Upper lobe of right lung (tissue), 1 donor: ENCODE measurements around the gene AURKAIP1. TPM values are rescaled to one million over a fixed set of nuclear protein-coding genes. Genes with fewer than 3 reads are reported as not detected.

Source experiments
- ATAC-seq: fragments of 200-7000 bp; cut with Tn5 transposase; one replicate; pipeline ENCODE4 v1.9.1; 2020; ENCODE audit warnings: mild to moderate bottlenecking, moderate library complexity
- DNase-seq: peaks from one replicate; pipeline ENCODE4 v3.0.0-alpha.2; 2020
- H3K27ac ChIP-seq: fragments of 200-600 bp; one replicate; pipeline ENCODE4 v1.8.0; 2022
- H3K27me3 ChIP-seq: fragments of 200-600 bp; one replicate; pipeline ENCODE4 v1.8.0; 2022; ENCODE audit warnings: mild to moderate bottlenecking
- H3K36me3 ChIP-seq: fragments of 200-600 bp; one replicate; pipeline ENCODE4 v1.8.0; 2022
- H3K4me1 ChIP-seq: fragments of 200-600 bp; one replicate; pipeline ENCODE4 v1.8.0; 2022
- H3K4me3 ChIP-seq: fragments of 200-600 bp; one replicate; pipeline ENCODE4 v1.8.0; 2022; ENCODE audit warnings: mild to moderate bottlenecking
- H3K9me3 ChIP-seq: fragments of 200-600 bp; one replicate; pipeline ENCODE4 v1.8.0; 2022
- intact Hi-C: fragments of 100-400 bp; cut with DNase I; formaldehyde crosslinking; loops from one replicate; pipeline ENCODE4 v1.11.0; 2022
- total RNA-seq: library from RNA; stranded (reverse); fragmentation: NEBNext Ultra II Directional; extraction: Animal tissue kit (Norgen Biotek cat#: 25700); gene quantifications from one replicate; pipeline ENCODE4 v1.2.1, GENCODE V29; 2021
- TF ChIP-seq, protein P1 (sequence below): fragments of 200-600 bp; IDR thresholded peaks from one replicate; pipeline ENCODE4 v1.8.0; 2022; ENCODE audit warnings: antibody characterized with exemption
- donor health status: DM: no; HTN: yes; CAD: no; lungs with severe emphysema.

The AURKAIP1 gene
- total RNA-seq, 1 donor from 2014 or later: 92.1 TPM

- TF ChIP-seq, protein P1, sequence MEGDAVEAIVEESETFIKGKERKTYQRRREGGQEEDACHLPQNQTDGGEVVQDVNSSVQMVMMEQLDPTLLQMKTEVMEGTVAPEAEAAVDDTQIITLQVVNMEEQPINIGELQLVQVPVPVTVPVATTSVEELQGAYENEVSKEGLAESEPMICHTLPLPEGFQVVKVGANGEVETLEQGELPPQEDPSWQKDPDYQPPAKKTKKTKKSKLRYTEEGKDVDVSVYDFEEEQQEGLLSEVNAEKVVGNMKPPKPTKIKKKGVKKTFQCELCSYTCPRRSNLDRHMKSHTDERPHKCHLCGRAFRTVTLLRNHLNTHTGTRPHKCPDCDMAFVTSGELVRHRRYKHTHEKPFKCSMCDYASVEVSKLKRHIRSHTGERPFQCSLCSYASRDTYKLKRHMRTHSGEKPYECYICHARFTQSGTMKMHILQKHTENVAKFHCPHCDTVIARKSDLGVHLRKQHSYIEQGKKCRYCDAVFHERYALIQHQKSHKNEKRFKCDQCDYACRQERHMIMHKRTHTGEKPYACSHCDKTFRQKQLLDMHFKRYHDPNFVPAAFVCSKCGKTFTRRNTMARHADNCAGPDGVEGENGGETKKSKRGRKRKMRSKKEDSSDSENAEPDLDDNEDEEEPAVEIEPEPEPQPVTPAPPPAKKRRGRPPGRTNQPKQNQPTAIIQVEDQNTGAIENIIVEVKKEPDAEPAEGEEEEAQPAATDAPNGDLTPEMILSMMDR: no peak
- intact Hi-C loops: no loop called here
- no peak for DNase-seq
Measured at GRCh38 chr1:1330366-1331067, 44.5 kb downstream of the AURKAIP1 start.

DNA sequence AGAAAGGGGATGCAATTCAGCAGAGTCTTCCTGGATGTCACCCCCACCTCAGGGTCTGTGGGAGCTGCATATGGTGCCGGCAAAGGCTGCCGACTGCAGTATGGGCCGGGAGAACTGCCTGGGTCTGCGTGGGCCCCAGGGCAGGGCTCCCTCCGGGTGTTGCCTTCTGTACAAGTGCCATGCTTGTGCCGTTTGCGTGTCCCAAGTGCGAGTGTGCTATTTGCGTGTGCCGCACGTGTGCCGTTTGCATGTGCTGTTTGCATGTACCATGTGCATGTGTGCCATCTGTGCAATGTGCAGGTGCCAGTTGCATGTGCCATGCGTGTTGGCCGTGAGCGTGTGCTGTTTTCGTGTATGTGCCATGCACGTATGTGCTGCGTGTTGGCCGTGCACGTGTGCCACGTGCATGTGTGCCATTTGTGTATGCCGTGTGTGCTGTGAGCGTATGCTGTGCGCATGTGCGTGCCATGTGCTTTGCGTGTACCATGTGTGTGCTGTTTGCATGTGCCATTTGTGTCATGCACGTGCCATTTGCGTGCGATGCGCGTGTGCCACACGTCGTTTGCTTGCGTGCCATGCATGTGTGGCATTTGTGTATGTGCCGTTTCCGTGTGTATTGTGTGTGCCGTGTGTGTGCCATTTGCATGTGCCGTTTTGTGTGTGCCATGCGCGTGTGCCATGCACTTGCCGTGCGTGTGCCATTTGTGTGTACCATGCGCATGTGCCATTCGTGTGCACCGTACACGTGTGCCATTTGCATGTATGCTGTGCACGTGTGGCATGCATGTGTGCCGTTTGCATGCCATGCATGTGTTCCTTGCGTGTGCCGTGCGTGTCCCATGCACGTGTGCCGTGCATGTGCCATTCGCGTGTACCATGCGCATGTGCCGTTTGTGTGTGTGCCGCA, 45.5 kb downstream of the AURKAIP1 start:
- Histone ChIP-seq H3K4me3 (no peak overlapping the region), H3K27me3 (no peaks in the 10 kb centered on the region), H3K27ac (no peak overlapping the region), H3K9me3 (no peaks in the 10 kb centered on the region), H3K36me3 (peaks cover 17% of the 10 kb centered on the region), H3K4me1 (peaks cover 15% of the 10 kb centered on the region)
- no peak for DNase-seq
- ATAC-seq: no peak
- intact Hi-C loops: no loop called here
- TF ChIP-seq, protein P1: no peak

More at GRCh38 chr1:1330366-1331067, 44.5 kb downstream of the AURKAIP1 start:
- Histone ChIP-seq H3K36me3 (peaks cover 17% of the 10 kb centered on the region), H3K27me3 (no peaks in the 10 kb centered on the region), H3K27ac (no peak overlapping the region), H3K9me3 (no peaks in the 10 kb centered on the region), H3K4me3 (no peak overlapping the region), H3K4me1 (peaks cover 11% of the 10 kb centered on the region)
- no peak for ATAC-seq

GRCh38 chr1:1328254-1328653, 46.8 kb downstream of the AURKAIP1 start:
- intact Hi-C loops: no loop called here
- Histone ChIP-seq H3K36me3 (peaks cover 17% of the 10 kb centered on the region), H3K27me3 (no peaks in the 10 kb centered on the region), H3K9me3 (no peaks in the 10 kb centered on the region), H3K27ac (no peak overlapping the region), H3K4me1 (peaks cover 19% of the 10 kb centered on the region), H3K4me3 (no peak overlapping the region)
- DNase-seq (no peak), ATAC-seq (no peak)
- TF ChIP-seq, protein P1: no peak

GRCh38 chr1:1327291-1327690, 47.7 kb downstream of the AURKAIP1 start:
- TF ChIP-seq, protein P1: no peak
- no peak overlapping the region for H3K4me3 ChIP-seq
- DNase-seq (no peak), ATAC-seq (no peak)
- intact Hi-C loops: no loop called here
- H3K9me3 ChIP-seq: no peaks in the 10 kb centered on the region
- H3K36me3 ChIP-seq: peaks cover 17% of the 10 kb centered on the region
- no peak overlapping the region for H3K27ac ChIP-seq
- H3K27me3 ChIP-seq: no peaks in the 10 kb centered on the region
- peaks cover 24% of the 10 kb centered on the region for H3K4me1 ChIP-seq

DNA sequence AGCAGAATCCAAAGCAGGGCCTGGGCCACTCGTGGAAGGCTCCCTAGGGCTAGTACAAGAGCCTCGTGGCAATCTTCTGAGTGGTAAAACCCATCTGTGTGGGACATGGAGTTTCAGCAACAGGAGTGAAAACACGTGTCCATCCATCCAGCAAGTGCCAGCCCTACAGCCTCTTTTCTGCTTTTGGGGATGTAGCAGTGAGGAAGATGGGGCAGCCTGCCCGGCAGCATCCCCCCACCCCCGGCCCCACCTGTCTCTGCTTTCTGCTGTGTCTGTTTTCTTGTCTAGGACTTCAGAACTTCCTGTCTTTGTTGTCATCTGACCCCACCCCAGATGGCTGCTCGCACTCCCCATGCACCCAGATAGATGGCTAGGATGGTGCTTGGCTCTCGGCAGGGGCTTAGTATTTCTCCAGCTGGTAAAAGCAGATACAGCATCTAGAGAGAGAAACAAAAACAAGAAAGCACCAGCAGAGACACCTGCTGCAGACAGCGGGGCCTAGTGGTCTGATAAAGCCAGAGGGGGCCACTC, 48.9 kb downstream of the AURKAIP1 start:
- H3K9me3 ChIP-seq: no peaks in the 10 kb centered on the region
- no peak for ATAC-seq
- H3K4me1 ChIP-seq: peaks cover 27% of the 10 kb centered on the region
- no peaks in the 10 kb centered on the region for H3K27me3 ChIP-seq
- peaks cover 17% of the 10 kb centered on the region for H3K36me3 ChIP-seq
- H3K27ac ChIP-seq: no peak overlapping the region
- TF ChIP-seq, protein P1: no peak
- DNase-seq: no peak
- H3K4me3 ChIP-seq: peak overlapping the region; percentile 98
- intact Hi-C loops: no loop called here
